ENCODE data around the gene PSMB7.
"Not testable (repeated sequence)": the region's sequence is repeated elsewhere in the genome, so short reads cannot be mapped to it uniquely, and the experiment has no call there.

Gene PSMB7

GRCh38 chr9:124442826-124443225, 27.6 kb upstream of the PSMB7 start:
- no peak for DNase-seq (ENCODE audit: low read depth)

GRCh38 chr9:124442379-124442778, 27.1 kb upstream of the PSMB7 start:
- no peak for DNase-seq (ENCODE audit: low read depth)

GRCh38 chr9:124441291-124441690, 26.0 kb upstream of the PSMB7 start:
- DNase-seq (ENCODE audit: low read depth): no peak

GRCh38 chr9:124440786-124441185, 25.5 kb upstream of the PSMB7 start:
- DNase-seq (ENCODE audit: low read depth): no peak

- no peak for DNase-seq (ENCODE audit: low read depth)
Observed at GRCh38 chr9:124439686-124440243, 24.5 kb upstream of the PSMB7 start.

- peak; percentile 7 for DNase-seq (ENCODE audit: low read depth)
Observed at GRCh38 chr9:124439086-124439485, 23.8 kb upstream of the PSMB7 start.

GRCh38 chr9:124438091-124438490, 22.8 kb upstream of the PSMB7 start:
- no peak for DNase-seq (ENCODE audit: low read depth)

- DNase-seq (ENCODE audit: low read depth): no peak
Observed at GRCh38 chr9:124437086-124437485, 21.8 kb upstream of the PSMB7 start.

- DNase-seq (ENCODE audit: low read depth): no peak
Observed at GRCh38 chr9:124436320-124436719, 21.1 kb upstream of the PSMB7 start.

- DNase-seq (ENCODE audit: low read depth): no peak
Observed at GRCh38 chr9:124429530-124429867, 14.3 kb upstream of the PSMB7 start.

GRCh38 chr9:124428751-124429529, 13.7 kb upstream of the PSMB7 start:
- DNase-seq (ENCODE audit: low read depth): no peak

- no peak for DNase-seq (ENCODE audit: low read depth)
Observed at GRCh38 chr9:124427281-124427680, 12.0 kb upstream of the PSMB7 start.

GRCh38 chr9:124426361-124426760, 11.1 kb upstream of the PSMB7 start:
- no peak for DNase-seq (ENCODE audit: low read depth)

- not testable (repeated sequence) for DNase-seq (ENCODE audit: low read depth)
Observed at GRCh38 chr9:124425733-124426132, 10.5 kb upstream of the PSMB7 start.

GRCh38 chr9:124423591-124423990, 8.3 kb upstream of the PSMB7 start:
- no peak for DNase-seq (ENCODE audit: low read depth)

- no peak for DNase-seq (ENCODE audit: low read depth)
Observed at GRCh38 chr9:124423155-124423554, 7.9 kb upstream of the PSMB7 start.

GRCh38 chr9:124420991-124421543, 5.8 kb upstream of the PSMB7 start:
- DNase-seq (ENCODE audit: low read depth): no peak

GRCh38 chr9:124419832-124420489, 4.7 kb upstream of the PSMB7 start:
- no peak for DNase-seq (ENCODE audit: low read depth)

- no peak for DNase-seq (ENCODE audit: low read depth)
Observed at GRCh38 chr9:124415852-124416484, 726 bp upstream of the PSMB7 start.

- DNase-seq (ENCODE audit: low read depth): no peak
Observed at GRCh38 chr9:124414612-124415011, 630 bp downstream of the PSMB7 start.

GRCh38 chr9:124412228-124412575, 3.0 kb downstream of the PSMB7 start:
- DNase-seq (ENCODE audit: low read depth): no peak

GRCh38 chr9:124411514-124412227, 3.6 kb downstream of the PSMB7 start:
- DNase-seq (ENCODE audit: low read depth): peak; percentile 86
